ENCODE data around the gene FAM110D. TPM values are rescaled to one million over a fixed set of nuclear protein-coding genes. Genes with fewer than 3 reads are reported as not detected.
A peak's percentile ranks its signal among the peaks of the same experiment; 100 is the strongest.

The FAM110D gene
- total and polyA plus RNA-seq, 2 donors (not counting 3 experiments of a cell fraction or from before 2014, with no cell fraction given): 2.6 to 5.1 TPM

DNA sequence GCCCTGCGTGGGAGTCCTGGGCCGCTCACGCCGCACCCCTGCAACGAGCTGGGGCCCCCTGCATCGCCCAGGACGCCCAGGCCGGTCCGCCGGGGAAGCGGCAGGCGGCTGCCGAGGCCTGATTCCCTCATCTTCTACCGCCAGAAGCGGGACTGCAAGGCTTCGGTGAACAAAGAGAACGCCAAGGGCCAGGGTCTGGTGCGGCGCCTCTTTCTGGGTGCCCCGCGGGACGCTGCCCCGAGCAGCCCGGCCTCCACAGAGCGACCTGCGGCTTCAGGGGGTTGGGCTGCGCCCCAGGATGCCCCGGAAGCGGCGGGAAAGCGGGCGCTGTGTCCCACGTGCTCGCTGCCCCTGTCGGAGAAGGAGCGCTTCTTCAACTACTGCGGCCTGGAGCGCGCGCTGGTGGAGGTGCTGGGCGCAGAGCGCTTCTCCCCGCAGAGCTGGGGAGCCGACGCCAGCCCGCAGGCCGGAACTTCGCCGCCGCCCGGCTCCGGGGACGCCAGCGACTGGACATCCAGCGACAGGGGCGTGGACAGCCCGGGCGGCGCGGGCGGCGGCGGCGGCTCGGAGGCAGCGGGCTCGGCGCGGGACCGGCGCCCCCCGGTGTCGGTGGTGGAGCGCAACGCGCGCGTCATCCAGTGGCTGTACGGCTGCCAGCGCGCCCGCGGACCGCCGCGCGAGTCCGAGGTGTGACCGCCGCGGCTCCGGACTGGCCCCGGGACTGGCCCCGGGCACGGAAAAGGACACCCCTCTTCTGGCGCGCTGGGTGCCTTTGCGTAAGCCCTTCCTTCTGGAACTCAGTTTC lies 2.7 kb downstream of the FAM110D start:
- H3K4me2 ChIP-seq (ENCODE audit: insufficient read depth, low read length): peak overlapping the region; percentile 63
- DNase-seq (ENCODE audit: low read depth, low spot score) (peak; percentile 46), FAIRE-seq (no peak)
- no peak for TF ChIP-seq EZH2 (IDR thresholded peaks at IDR 0.05; ENCODE audit: borderline replicate concordance, low read depth, low read length, severe bottlenecking)
- no peak for TF ChIP-seq POLR2A (IDR thresholded peaks at IDR 0.05; ENCODE audit: low read depth, low read length)
- TF ChIP-seq, protein P1, sequence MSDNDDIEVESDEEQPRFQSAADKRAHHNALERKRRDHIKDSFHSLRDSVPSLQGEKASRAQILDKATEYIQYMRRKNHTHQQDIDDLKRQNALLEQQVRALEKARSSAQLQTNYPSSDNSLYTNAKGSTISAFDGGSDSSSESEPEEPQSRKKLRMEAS (IDR thresholded peaks at IDR 0.05; ENCODE audit: insufficient read depth, insufficient read length): no peak
- no peak for TF ChIP-seq FOS (IDR thresholded peaks at IDR 0.05; ENCODE audit: borderline replicate concordance, insufficient read depth, low read length)
- no peak for TF ChIP-seq GATA2 (IDR thresholded peaks at IDR 0.05; ENCODE audit: insufficient read depth, insufficient read length, low read depth, low read length)
- no peak for TF ChIP-seq MYC (IDR thresholded peaks at IDR 0.05; ENCODE audit: low read depth, low read length)
- TF ChIP-seq POLR2AphosphoS5 (IDR thresholded peaks at IDR 0.05; ENCODE audit: insufficient read depth, low read depth, low read length): no peak
- no peak for TF ChIP-seq JUN (IDR thresholded peaks at IDR 0.05; ENCODE audit: borderline replicate concordance, insufficient read depth, insufficient read length, low read depth)
- TF ChIP-seq, protein P2, sequence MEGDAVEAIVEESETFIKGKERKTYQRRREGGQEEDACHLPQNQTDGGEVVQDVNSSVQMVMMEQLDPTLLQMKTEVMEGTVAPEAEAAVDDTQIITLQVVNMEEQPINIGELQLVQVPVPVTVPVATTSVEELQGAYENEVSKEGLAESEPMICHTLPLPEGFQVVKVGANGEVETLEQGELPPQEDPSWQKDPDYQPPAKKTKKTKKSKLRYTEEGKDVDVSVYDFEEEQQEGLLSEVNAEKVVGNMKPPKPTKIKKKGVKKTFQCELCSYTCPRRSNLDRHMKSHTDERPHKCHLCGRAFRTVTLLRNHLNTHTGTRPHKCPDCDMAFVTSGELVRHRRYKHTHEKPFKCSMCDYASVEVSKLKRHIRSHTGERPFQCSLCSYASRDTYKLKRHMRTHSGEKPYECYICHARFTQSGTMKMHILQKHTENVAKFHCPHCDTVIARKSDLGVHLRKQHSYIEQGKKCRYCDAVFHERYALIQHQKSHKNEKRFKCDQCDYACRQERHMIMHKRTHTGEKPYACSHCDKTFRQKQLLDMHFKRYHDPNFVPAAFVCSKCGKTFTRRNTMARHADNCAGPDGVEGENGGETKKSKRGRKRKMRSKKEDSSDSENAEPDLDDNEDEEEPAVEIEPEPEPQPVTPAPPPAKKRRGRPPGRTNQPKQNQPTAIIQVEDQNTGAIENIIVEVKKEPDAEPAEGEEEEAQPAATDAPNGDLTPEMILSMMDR (IDR thresholded peaks at IDR 0.05; ENCODE audit: extremely low read depth in 1 of 2, insufficient read depth in 1 of 2, low read depth in 1 of 2, low read length in 2 of 2): peak in 1 of 2 donors; percentile 10
- ChIA-PET POLR2A (no interaction called here), CTCF (interaction anchor here (1.0 to 3.7 kb wide), 6 partner anchors 8 to 125 kb away, joined by 4 to 12 read pairs (median 6); partner anchors contain the start of gene ZNF593)
- H2AFZ ChIP-seq (ENCODE audit: low read depth, low read length): peak overlapping the region; percentile 25
- H3K9ac ChIP-seq (replicated peaks; ENCODE audit: extremely low read depth, insufficient read depth, low read length): peak overlapping the region; percentile 8
- dilution Hi-C loops (cut with MboI; ENCODE audit: extremely low pct_ligation_motif_present, low sequenced_read_pairs): no loop called here
- H3K9me1 ChIP-seq (replicated peaks; ENCODE audit: control insufficient read depth, extremely low read depth, insufficient read depth, low read length): no peaks in the 10 kb centered on the region
- peaks cover 0 to 4% of the 10 kb centered on the region in 2 experiments for H3K36me3 ChIP-seq (ENCODE audit: control insufficient read depth in 2 of 2, extremely low read depth in 1 of 2, insufficient read depth in 2 of 2, low read length in 2 of 2)
- H3K4me1 ChIP-seq (ENCODE audit: control insufficient read depth, extremely low read depth, insufficient read depth, low read length): peaks cover 34% of the 10 kb centered on the region
- H3K79me2 ChIP-seq (ENCODE audit: control insufficient read depth, insufficient read depth, low read length): no peaks in the 10 kb centered on the region
- H3K9me3 ChIP-seq (replicated peaks; ENCODE audit: control insufficient read depth, insufficient read depth, low read length): no peaks in the 10 kb centered on the region
- no peak overlapping the region for H3K27ac ChIP-seq (ENCODE audit: insufficient read depth, low read depth, low read length)
- no TSS peak for BruUV-seq (replicated peaks)
- no peaks in the 10 kb centered on the region for H4K20me1 ChIP-seq (replicated peaks; ENCODE audit: control insufficient read depth, extremely low read depth, insufficient read depth, low read length)
- peak overlapping the region in 2 of 3 experiments; percentile 20 to 29 for H3K4me3 ChIP-seq (replicated peaks in 1 of 3; ENCODE audit: insufficient read depth in 1 of 3, low read depth in 1 of 3, low read length in 3 of 3)
- intact Hi-C loops (cut with micrococcal nuclease): loop anchor here (2.0 kb wide), 1 partner anchor 57 kb away; no protein-coding TSS in a partner anchor
- no peaks in the 10 kb centered on the region for H3K27me3 ChIP-seq (ENCODE audit: control insufficient read depth in 2 of 2, insufficient read depth in 2 of 2, low read length in 2 of 2)

All from endothelial cell of umbilical vein (primary cell).